H1 (cell line): Measurements from ENCODE around the gene SPOCK3. TPM values are rescaled to one million over a fixed set of nuclear protein-coding genes. Genes with fewer than 3 reads are reported as not detected.

Experiments
- CTCF ChIA-PET: fragments of 300-600 bp; sonication (Branson Sonifier 250); formaldehyde crosslinking; loops from one replicate; lab custom pipeline; 2021; ENCODE audit not compliant: partially characterized antibody; lab: Charles Lee
- POLR2A ChIA-PET: fragments of 300-600 bp; sonication (Branson Sonifier 250); formaldehyde crosslinking; loops from one replicate; lab custom pipeline; 2021; ENCODE audit warnings: inconsistent platforms; ENCODE audit not compliant: partially characterized antibody; lab: Charles Lee
- DNase-seq, 2 experiments: peaks; one replicate each; pipeline versions ENCODE4 v3.0.0 to v3.0.0-alpha.2; 2010 to 2022; ENCODE audit warnings: low spot score in 2 of 2, low read depth in 1 of 2, mixed read lengths in 1 of 2
- FAIRE-seq: peaks from 2 replicates; lab custom pipeline; 2011; peaks lifted over from hg19 to GRCh38; lab: Jason Lieb, UNC
- H2AFZ ChIP-seq: 2 replicates; pipeline ENCODE4 v1.8.1; 2012; ENCODE audit warnings: low read length, inconsistent platforms
- H2AK5ac ChIP-seq: 2 replicates; pipeline ENCODE4 v1.6.1; 2013; ENCODE audit warnings: low read depth, low read length
- H2BK120ac ChIP-seq: replicated peaks from 2 replicates; pipeline ENCODE3; 2013; ENCODE audit warnings: low read depth, low read length, inconsistent platforms
- H2BK12ac ChIP-seq: 2 replicates; pipeline ENCODE4 v1.6.1; 2013; ENCODE audit warnings: low read depth, low read length
- H2BK15ac ChIP-seq: 2 replicates; pipeline ENCODE4 v1.6.1; 2013; ENCODE audit warnings: low read length
- H2BK20ac ChIP-seq: 2 replicates; pipeline ENCODE4 v1.6.1; 2013; ENCODE audit warnings: low read length
- H2BK5ac ChIP-seq: 2 replicates; pipeline ENCODE4 v1.6.1; 2013; ENCODE audit warnings: low read depth, low read length
- H3K14ac ChIP-seq: 2 replicates; pipeline ENCODE4 v1.6.1; 2013; ENCODE audit warnings: inconsistent platforms; ENCODE audit not compliant: insufficient read length
- H3K18ac ChIP-seq: 2 replicates; pipeline ENCODE4 v1.6.1; 2013; ENCODE audit warnings: low read length; ENCODE audit errors: extremely low read depth
- H3K23ac ChIP-seq: 2 replicates; pipeline ENCODE4 v1.6.1; 2013; ENCODE audit warnings: inconsistent platforms; ENCODE audit not compliant: insufficient read length
- H3K23me2 ChIP-seq: 2 replicates; pipeline ENCODE4 v1.6.1; 2013; ENCODE audit warnings: low read depth, low read length
- H3K27ac ChIP-seq: 2 replicates; pipeline ENCODE4 v1.6.1; 2011; ENCODE audit warnings: low read depth, low read length, inconsistent platforms
- H3K27me3 ChIP-seq, 4 experiments: replicated peaks in 1 of 4; 1 replicate in 1 of 4; 2 replicates in 3 of 4; pipeline versions ENCODE4 v1.6.1 to v1.8.1; 2011 to 2013; ENCODE audit warnings: low read length in 3 of 4, mild to moderate bottlenecking in 3 of 4, inconsistent platforms in 2 of 4, mixed read lengths in 2 of 4, moderate library complexity in 1 of 4; ENCODE audit not compliant: control insufficient read depth in 3 of 4, insufficient read depth in 3 of 4; ENCODE audit errors: extremely low read depth in 1 of 4
- H3K36me3 ChIP-seq, 4 experiments: 2 replicates each; pipeline versions ENCODE4 v1.6.1 to v1.8.1; 2011 to 2013; ENCODE audit warnings: mild to moderate bottlenecking in 4 of 4, low read length in 3 of 4, moderate library complexity in 2 of 4, control low read depth in 1 of 4, inconsistent platforms in 1 of 4; ENCODE audit not compliant: insufficient read depth in 4 of 4, control insufficient read depth in 2 of 4
- H3K4ac ChIP-seq: replicated peaks from 2 replicates; pipeline ENCODE3; 2013; ENCODE audit warnings: low read length, low read depth, mixed read lengths, inconsistent platforms; ENCODE audit not compliant: insufficient read length
- H3K4me1 ChIP-seq, 4 experiments: replicated peaks in 1 of 4; 1 replicate in 1 of 4; 2 replicates in 3 of 4; pipeline versions ENCODE4 v1.6.1 to v1.8.1; 2011 to 2013; ENCODE audit warnings: low read length in 3 of 4, inconsistent platforms in 2 of 4, mixed read lengths in 1 of 4; ENCODE audit not compliant: insufficient read depth in 4 of 4, control insufficient read depth in 3 of 4
- H3K4me2 ChIP-seq, 2 experiments: 2 replicates each; pipeline versions ENCODE4 v1.6.1 to v1.8.1; 2011 to 2013; ENCODE audit warnings: low read depth in 2 of 2, low read length in 2 of 2, control low read depth in 1 of 2, inconsistent platforms in 1 of 2, mild to moderate bottlenecking in 1 of 2; ENCODE audit not compliant: insufficient read depth in 1 of 2
- H3K4me3 ChIP-seq, 4 experiments: fragments of 200-600, 300-600 bp in 1 of 4; sonication (generic), shearing (Covaris generic), sonication (Bioruptor Twin) in 1 of 4; 2 replicates each; pipeline versions ENCODE4 v1.5.1 to v1.8.1; 2011 to 2016; ENCODE audit warnings: low read length in 4 of 4, low read depth in 3 of 4, control low read depth in 2 of 4, inconsistent platforms in 2 of 4, mild to moderate bottlenecking in 2 of 4, mixed read lengths in 1 of 4, moderate library complexity in 1 of 4; ENCODE audit not compliant: insufficient read depth in 2 of 4; ENCODE audit errors: extremely low read depth in 1 of 4
- H3K56ac ChIP-seq: replicated peaks from 2 replicates; pipeline ENCODE3; 2013; ENCODE audit warnings: low read depth, mild to moderate bottlenecking, mixed read lengths, low read length, inconsistent platforms; ENCODE audit not compliant: insufficient read length
- H3K79me1 ChIP-seq: 2 replicates; pipeline ENCODE4 v1.6.1; 2013; ENCODE audit warnings: low read depth, low read length, control low read depth
- H3K79me2 ChIP-seq, 2 experiments: 2 replicates each; pipeline versions ENCODE4 v1.6.1 to v1.8.1; 2012 to 2013; ENCODE audit warnings: low read length in 2 of 2, mild to moderate bottlenecking in 2 of 2, inconsistent platforms in 1 of 2; ENCODE audit not compliant: insufficient read depth in 2 of 2, control insufficient read depth in 1 of 2
- H3K9ac ChIP-seq, 4 experiments: replicated peaks in 1 of 4; 1 replicate in 1 of 4; 2 replicates in 3 of 4; pipeline versions ENCODE4 v1.6.1 to v1.8.1; 2011 to 2013; ENCODE audit warnings: low read depth in 3 of 4, low read length in 3 of 4, control low read depth in 2 of 4, mild to moderate bottlenecking in 2 of 4, moderate library complexity in 2 of 4, inconsistent platforms in 1 of 4; ENCODE audit errors: extremely low read depth in 1 of 4
- H3K9me3 ChIP-seq, 2 experiments: 2 replicates each; pipeline versions ENCODE4 v1.6.1 to v1.8.1; 2012 to 2013; ENCODE audit warnings: mild to moderate bottlenecking in 2 of 2, moderate library complexity in 2 of 2, control low read depth in 1 of 2, inconsistent platforms in 1 of 2, low read depth in 1 of 2, low read length in 1 of 2, mixed read lengths in 1 of 2; ENCODE audit not compliant: insufficient read depth in 2 of 2
- H4K20me1 ChIP-seq, 2 experiments: replicated peaks in 1 of 2; 2 replicates each; pipeline versions ENCODE3 to v1.8.1; 2011 to 2013; ENCODE audit warnings: inconsistent platforms in 2 of 2, low read length in 2 of 2, mild to moderate bottlenecking in 1 of 2; ENCODE audit not compliant: insufficient read depth in 2 of 2, control insufficient read depth in 1 of 2
- H4K5ac ChIP-seq: 2 replicates; pipeline ENCODE4 v1.6.1; 2013; ENCODE audit warnings: low read length, low read depth, mixed read lengths, inconsistent platforms; ENCODE audit not compliant: insufficient read length
- H4K8ac ChIP-seq: 2 replicates; pipeline ENCODE4 v1.8.0; 2013; ENCODE audit warnings: mild to moderate bottlenecking, moderate library complexity, low read length, inconsistent platforms; ENCODE audit not compliant: insufficient read depth; ENCODE audit errors: extremely low read depth
- H4K91ac ChIP-seq: replicated peaks from 2 replicates; pipeline ENCODE3; 2013; ENCODE audit warnings: low read length, mixed read lengths, inconsistent platforms; ENCODE audit not compliant: insufficient read length
- polyA plus RNA-seq, 7 experiments: library from polyadenylated mRNA; depleted of rRNA in 3 of 7; stranded (reverse) in 5 of 7; unstranded in 2 of 7; fragments of >200 nt in 5 of 7; fragments of 200-250 nt in 2 of 7; gene quantifications; 1 replicate in 5 of 7; 2 replicates in 1 of 7; 4 replicates in 1 of 7; pipeline versions ENCODE4 v1.2.1 to v1.2.3, GENCODE V29; 2011 to 2013; ENCODE audit warnings: missing spikeins in 2 of 7, mixed read lengths in 2 of 7
- total RNA-seq: library from RNA; stranded (reverse); fragmentation: NEBNext Ultra II Directional; extraction: Animal tissue kit (Norgen Biotek cat#: 25700); gene quantifications from 2 replicates; pipeline ENCODE4 v1.2.1, GENCODE V29; 2021
- TF ChIP-seq, protein P1 (sequence below): fragments of 300-600 bp; sonication (generic); IDR thresholded peaks from 2 replicates; pipeline ENCODE4 v1.7.1; 2012; ENCODE audit warnings: low read length, moderate library complexity, mild to moderate bottlenecking, inconsistent platforms; ENCODE audit not compliant: insufficient replicate concordance

The SPOCK3 gene
- total and polyA plus RNA-seq, 2 of the 8 experiments (the other 6 are each of a cell fraction or from before 2014, with no cell fraction given), result 0.14 to 0.60 TPM

DNA sequence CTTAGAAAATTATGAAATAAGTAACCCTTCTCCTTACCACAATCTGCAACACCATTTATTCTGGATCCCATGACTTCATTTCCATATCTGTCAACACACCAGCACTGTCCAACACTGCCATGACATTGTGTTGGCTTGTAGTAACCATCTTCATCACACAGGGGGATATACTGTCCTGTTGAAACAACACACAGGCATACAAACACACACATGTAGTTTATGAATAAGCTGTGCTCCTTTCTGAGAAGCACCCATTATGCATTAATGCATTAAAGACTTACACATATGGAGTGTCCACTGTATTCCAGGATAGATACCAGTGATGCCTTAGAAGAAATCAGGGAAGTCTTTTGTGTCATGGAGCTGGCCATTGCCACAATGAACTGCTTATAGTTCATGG lies 496.9 kb downstream of the SPOCK3 start:
- H3K4me3 ChIP-seq, result no peak overlapping the region
- no peaks in the 10 kb centered on the region for H3K9me3 ChIP-seq
- H2AFZ ChIP-seq, result no peak overlapping the region
- no peak overlapping the region for H2BK20ac ChIP-seq
- H3K36me3 ChIP-seq, result no peaks in the 10 kb centered on the region; a peak in 1 of 8 replicates
- H3K27me3 ChIP-seq, result no peaks in the 10 kb centered on the region
- H3K79me1 ChIP-seq, result no peaks in the 10 kb centered on the region
- H3K14ac ChIP-seq, result no peak overlapping the region
- no peaks in the 10 kb centered on the region for H3K4me1 ChIP-seq
- no peak overlapping the region for H3K27ac ChIP-seq
- H4K8ac ChIP-seq, result no peak overlapping the region
- no peak overlapping the region for H4K91ac ChIP-seq
- no peak overlapping the region for H2BK12ac ChIP-seq
- no peak for FAIRE-seq
- H3K79me2 ChIP-seq, result no peaks in the 10 kb centered on the region
- POLR2A ChIA-PET, result no interaction called here
- CTCF ChIA-PET, result no interaction called here
- H4K5ac ChIP-seq, result no peak overlapping the region
- H3K4me2 ChIP-seq, result no peak overlapping the region
- no peak overlapping the region for H2BK5ac ChIP-seq
- H3K56ac ChIP-seq, result no peak overlapping the region
- H3K4ac ChIP-seq, result no peak overlapping the region
- no peak overlapping the region for H3K9ac ChIP-seq
- H3K18ac ChIP-seq, result no peak overlapping the region
- no peak overlapping the region for H2BK15ac ChIP-seq
- H2AK5ac ChIP-seq, result no peak overlapping the region
- H3K23me2 ChIP-seq, result no peaks in the 10 kb centered on the region
- no peak overlapping the region for H3K23ac ChIP-seq
- no peak overlapping the region for H2BK120ac ChIP-seq
- DNase-seq, result no peak
- H4K20me1 ChIP-seq, result no peaks in the 10 kb centered on the region
- TF ChIP-seq, protein P1, sequence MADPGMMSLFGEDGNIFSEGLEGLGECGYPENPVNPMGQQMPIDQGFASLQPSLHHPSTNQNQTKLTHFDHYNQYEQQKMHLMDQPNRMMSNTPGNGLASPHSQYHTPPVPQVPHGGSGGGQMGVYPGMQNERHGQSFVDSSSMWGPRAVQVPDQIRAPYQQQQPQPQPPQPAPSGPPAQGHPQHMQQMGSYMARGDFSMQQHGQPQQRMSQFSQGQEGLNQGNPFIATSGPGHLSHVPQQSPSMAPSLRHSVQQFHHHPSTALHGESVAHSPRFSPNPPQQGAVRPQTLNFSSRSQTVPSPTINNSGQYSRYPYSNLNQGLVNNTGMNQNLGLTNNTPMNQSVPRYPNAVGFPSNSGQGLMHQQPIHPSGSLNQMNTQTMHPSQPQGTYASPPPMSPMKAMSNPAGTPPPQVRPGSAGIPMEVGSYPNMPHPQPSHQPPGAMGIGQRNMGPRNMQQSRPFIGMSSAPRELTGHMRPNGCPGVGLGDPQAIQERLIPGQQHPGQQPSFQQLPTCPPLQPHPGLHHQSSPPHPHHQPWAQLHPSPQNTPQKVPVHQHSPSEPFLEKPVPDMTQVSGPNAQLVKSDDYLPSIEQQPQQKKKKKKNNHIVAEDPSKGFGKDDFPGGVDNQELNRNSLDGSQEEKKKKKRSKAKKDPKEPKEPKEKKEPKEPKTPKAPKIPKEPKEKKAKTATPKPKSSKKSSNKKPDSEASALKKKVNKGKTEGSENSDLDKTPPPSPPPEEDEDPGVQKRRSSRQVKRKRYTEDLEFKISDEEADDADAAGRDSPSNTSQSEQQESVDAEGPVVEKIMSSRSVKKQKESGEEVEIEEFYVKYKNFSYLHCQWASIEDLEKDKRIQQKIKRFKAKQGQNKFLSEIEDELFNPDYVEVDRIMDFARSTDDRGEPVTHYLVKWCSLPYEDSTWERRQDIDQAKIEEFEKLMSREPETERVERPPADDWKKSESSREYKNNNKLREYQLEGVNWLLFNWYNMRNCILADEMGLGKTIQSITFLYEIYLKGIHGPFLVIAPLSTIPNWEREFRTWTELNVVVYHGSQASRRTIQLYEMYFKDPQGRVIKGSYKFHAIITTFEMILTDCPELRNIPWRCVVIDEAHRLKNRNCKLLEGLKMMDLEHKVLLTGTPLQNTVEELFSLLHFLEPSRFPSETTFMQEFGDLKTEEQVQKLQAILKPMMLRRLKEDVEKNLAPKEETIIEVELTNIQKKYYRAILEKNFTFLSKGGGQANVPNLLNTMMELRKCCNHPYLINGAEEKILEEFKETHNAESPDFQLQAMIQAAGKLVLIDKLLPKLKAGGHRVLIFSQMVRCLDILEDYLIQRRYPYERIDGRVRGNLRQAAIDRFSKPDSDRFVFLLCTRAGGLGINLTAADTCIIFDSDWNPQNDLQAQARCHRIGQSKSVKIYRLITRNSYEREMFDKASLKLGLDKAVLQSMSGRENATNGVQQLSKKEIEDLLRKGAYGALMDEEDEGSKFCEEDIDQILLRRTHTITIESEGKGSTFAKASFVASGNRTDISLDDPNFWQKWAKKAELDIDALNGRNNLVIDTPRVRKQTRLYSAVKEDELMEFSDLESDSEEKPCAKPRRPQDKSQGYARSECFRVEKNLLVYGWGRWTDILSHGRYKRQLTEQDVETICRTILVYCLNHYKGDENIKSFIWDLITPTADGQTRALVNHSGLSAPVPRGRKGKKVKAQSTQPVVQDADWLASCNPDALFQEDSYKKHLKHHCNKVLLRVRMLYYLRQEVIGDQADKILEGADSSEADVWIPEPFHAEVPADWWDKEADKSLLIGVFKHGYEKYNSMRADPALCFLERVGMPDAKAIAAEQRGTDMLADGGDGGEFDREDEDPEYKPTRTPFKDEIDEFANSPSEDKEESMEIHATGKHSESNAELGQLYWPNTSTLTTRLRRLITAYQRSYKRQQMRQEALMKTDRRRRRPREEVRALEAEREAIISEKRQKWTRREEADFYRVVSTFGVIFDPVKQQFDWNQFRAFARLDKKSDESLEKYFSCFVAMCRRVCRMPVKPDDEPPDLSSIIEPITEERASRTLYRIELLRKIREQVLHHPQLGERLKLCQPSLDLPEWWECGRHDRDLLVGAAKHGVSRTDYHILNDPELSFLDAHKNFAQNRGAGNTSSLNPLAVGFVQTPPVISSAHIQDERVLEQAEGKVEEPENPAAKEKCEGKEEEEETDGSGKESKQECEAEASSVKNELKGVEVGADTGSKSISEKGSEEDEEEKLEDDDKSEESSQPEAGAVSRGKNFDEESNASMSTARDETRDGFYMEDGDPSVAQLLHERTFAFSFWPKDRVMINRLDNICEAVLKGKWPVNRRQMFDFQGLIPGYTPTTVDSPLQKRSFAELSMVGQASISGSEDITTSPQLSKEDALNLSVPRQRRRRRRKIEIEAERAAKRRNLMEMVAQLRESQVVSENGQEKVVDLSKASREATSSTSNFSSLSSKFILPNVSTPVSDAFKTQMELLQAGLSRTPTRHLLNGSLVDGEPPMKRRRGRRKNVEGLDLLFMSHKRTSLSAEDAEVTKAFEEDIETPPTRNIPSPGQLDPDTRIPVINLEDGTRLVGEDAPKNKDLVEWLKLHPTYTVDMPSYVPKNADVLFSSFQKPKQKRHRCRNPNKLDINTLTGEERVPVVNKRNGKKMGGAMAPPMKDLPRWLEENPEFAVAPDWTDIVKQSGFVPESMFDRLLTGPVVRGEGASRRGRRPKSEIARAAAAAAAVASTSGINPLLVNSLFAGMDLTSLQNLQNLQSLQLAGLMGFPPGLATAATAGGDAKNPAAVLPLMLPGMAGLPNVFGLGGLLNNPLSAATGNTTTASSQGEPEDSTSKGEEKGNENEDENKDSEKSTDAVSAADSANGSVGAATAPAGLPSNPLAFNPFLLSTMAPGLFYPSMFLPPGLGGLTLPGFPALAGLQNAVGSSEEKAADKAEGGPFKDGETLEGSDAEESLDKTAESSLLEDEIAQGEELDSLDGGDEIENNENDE, result no peak
